GM21825 (cell line): ENCODE measurements around the gene SRRM3.
"Not testable (repeated sequence)": the region's sequence is repeated elsewhere in the genome, so short reads cannot be mapped to it uniquely, and the experiment has no call there.

Source experiments
- ATAC-seq: cut with Tn5 transposase; IDR thresholded peaks from one replicate; pipeline ENCODE4 v1.9.1; 2021; ENCODE audit warnings: mild to moderate bottlenecking, moderate library complexity; ENCODE audit not compliant: unreplicated experiment

The SRRM3 gene

DNA sequence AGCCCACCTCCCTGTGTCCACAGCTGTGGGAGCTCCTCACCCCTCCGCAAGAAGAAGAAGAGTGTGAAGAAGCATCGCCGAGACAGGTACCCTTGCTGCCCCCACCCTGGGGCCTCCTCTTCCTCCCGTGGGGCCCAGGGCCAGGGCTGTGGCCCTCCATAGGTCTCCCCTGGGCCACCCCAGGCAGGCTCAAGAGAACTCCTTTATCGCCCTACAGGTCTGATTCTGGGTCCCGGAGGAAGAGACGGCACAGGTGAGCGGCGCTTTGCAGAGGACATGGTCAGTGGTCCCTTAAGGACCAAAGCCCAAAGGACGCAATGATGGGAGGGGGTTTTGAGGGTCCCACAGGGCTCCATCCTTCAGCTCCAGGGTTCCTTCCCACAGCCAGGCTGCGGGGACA is 59.6 kb downstream of the SRRM3 start:
- ATAC-seq: no peak

DNA sequence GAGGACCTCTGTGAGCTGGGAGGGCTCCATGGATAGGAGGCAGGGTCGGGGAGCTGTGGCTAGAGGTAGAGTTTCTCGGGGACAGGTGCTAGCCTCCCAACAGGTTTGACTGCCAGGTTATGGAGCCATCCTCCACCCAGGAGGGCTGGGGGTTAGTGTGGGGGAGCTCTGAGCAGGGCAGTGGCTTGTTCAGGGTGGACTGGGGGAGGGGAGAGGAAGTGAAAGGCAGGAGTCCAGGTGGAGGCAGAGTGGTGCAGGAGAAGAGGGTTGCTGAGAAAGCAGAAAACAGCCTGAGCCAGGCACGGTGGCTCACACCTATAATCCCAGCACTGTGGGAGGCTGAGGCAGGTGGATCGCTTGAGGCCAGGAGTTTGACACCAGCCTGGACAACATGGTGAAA is 60.2 kb downstream of the SRRM3 start:
- no peak for ATAC-seq

DNA sequence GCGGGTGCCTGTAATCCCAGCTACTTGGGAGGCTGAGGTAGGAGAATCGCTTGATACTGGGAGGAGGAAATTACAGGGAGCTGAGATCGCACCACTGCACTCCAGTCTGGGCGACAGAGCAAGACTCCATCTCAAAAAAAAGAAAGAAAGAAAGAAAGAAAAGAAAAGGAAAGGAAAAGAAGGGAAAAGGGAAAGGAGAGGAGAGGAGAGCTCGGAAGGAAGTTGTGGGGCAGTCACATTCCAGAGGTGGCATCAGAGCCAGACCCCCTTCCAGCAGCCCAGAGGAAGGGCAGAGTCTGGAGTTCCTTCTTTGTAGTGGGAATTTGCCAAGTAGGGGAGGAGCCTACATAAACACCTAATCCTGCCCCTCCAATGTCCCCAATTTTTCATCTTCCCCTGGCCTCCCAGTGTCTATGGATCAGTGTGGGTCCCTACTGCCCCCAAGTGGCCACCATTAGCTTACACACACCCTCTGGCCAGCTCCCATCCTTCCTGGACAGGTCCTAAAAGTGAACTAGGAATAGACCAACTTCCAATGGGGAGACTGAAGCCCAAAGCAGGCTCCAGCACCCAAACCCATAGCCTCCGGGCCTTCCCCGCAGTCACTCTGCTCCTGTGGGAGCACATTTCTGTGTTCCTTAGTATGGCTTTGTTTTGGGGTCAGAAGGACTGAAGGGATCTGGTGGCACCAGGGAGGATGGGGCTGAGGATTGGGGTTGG is 61.1 kb downstream of the SRRM3 start:
- no peak for ATAC-seq

DNA sequence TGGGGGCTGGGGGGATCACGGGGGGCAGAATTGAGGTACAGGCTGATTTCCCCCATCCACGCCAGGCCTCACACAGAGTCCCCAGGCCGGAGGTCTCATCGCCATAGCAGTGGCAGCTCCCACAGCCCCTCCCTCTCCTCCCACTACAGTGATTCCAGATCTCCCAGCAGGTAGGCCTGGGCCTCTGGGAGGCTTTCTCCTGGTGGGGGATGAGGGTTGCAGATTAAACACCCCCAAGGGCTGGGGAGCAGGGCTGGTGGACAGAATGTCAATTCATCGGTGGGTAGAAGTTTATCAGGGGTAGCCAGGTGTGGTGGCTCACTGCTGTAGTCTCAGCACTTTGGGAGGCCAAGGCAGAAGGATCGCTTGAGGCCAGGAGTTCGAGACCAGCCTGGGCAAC is 63.6 kb downstream of the SRRM3 start:
- ATAC-seq: no peak

DNA sequence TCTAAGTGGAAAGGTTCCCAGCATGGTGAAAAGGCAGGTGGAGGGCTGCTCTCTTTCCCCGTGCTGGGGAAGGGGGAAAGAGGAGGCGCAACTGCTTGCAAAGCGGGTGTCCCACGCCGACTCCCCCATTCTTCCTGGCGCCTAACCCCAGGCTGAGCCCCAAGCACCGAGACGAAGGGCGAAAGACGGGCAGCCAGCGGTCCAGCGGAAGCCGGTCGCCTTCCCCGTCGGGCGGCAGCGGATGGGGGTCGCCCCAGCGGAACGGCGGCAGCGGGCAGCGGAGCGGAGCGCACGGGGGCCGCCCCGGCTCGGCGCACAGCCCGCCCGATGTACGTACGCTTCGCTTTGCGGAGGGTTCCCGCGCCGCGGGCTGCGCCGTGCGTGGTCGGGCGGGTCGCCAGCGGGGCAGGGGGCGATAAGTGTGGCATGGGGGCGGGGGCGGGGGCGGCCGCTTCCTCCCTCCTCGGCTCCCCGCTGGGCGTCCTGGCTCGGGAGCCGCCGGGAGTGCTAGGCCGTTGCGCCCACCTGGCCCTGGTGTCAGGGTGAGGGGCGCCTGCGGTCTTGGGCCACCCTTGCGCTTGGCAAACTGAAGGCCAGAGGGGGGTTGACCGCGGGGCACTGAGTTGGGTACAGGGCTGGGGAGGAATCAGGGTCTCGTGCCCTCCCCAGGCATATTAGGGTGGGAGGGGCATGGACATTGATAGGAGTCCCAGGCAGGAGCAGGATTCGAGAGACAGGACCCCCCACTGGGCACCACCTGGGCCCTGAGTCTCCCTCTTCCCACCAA is 65.6 kb downstream of the SRRM3 start:
- no peak for ATAC-seq

DNA sequence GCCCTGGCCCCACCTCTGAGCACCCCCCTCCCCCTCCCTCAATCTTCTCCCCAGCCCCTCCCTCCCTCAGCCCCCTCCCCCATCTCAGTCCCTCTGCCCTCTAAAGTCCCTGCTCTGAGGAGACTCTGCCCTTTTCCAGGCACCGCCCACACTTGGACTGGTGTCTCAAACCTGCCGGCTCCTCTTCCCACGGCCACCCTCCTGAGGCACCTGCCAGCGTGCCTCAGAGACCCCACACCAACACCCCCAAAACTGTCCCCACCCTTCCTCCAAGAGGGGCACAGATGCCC is 66.1 kb downstream of the SRRM3 start:
- ATAC-seq: no peak

DNA sequence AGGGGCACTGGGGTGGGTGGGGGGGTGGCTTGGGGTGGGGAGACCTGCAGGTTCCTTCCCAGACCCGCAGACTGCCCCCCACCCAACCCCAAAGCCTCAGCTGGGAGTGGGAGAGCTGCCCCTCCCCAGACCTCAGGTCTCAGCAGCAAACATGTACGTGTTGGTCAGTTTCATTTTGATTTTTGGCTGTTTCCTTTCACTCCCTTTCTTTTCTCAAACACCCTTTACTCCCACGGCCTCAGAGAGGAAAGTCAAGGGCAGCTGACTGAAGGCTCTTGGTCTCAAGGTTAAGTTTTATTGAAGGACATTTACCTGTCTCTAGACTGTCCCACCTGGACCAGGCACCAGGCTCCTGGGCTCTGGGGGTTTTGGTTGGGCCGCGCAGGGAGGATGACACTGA is 66.7 kb downstream of the SRRM3 start:
- no peak for ATAC-seq

DNA sequence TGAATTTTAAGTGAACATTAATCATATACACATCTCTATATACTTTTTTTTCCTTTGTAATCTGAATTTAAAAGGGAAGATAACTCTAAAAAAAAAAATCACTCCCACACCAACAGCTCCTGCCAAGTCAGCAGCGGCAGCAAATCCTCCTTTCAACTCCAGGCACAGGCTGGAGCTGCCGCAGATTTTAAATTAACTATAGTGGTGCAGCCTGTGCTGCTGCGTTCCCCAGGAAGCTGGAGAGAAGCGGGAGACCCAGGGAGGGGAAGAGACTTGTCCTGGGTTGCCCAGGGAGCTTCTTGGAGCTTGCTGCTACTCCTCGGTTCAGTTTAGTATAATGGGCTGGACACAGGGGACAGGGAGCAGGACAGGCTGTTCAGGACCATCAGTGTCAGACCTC is 68.2 kb downstream of the SRRM3 start:
- no peak for ATAC-seq

DNA sequence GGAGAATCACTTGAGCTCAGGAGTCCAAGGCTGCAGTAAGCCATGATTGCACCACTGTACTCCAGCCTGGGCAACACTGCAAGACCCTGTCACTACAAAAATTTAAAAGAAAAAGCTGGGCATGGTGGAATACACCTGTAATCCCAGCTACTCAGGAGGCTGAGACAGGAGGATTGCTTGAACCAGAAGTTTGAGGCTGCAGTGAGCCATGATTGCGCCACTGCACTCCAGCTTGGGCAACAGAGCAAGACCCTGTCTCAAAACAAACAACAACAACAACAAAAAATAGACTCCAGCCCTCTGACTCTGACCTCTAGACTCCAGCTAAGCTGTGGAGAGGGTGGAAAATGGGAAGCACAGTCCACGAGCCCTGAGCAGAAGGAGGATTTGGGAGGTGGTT is 69.7 kb downstream of the SRRM3 start:
- not testable (repeated sequence) for ATAC-seq

DNA sequence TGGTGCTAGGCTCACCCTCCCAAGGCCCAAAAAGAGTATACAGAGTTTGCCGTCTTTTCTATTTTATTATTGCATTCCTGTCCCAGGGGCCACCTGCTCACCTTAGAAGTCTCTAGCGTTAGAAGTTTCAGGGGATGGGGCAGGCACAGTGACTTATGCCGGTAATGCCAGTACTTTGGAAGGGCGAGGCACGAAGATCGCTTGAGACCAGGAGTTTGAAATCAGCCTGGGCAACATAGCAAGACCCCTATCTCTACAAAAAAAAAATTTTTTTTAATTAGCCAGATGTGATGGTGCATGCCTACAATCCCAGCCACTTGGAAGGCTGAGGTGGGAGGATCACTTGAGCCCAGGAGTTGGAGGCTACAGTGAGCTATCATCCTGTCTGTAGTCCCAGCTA is 70.4 kb downstream of the SRRM3 start:
- no peak for ATAC-seq

DNA sequence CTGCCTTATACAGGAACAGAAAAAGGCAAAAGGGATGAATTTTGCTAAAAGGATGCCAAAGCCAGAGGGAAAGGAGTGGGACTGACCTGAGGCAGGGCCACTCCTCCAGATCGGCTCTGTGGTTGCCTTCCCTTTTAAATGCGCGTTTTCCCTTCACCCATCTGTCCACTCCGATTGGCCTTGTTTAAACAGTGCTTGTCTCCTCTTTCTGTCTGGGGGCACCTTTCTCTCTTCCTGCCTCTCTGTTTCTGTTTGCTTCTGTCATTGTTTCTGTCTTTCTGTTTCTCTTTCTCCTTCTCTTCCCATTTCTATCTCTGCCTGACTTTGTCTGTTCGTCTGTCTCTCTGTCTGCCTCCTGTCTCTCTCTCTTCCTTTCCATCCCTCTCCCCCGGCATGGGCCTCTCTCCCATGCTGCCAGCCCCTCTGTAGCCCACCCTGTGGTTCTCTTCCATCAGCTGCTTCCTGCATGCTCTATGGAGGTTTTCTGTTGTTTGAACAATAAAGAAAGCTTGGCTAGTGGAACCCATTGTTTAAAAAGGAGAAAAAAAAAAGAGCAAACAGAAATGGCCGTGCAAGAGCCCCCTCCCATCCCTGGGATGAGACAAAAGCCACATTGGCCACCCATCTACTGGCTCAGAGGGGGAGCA is 71.3 kb downstream of the SRRM3 start:
- no peak for ATAC-seq

DNA sequence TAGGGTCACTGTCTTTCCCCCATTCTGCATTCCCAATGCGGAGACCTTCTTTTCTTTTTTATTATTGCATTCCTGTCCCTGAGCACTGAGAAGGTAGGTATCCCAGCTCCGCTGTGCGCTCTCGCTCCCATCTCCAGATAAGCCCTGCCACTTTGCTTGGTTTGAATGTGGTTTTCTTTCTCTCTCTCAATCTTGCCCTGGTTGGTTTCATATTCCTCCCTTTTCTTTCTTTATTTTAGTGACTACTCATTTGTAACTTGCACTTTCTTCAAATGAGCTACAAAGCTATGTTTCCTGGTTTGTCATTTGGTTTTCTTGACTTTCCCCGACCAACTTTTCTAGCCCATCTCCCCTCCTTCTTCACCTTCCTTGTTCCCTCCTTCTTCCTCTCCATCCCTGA is 71.8 kb downstream of the SRRM3 start:
- no peak for ATAC-seq

DNA sequence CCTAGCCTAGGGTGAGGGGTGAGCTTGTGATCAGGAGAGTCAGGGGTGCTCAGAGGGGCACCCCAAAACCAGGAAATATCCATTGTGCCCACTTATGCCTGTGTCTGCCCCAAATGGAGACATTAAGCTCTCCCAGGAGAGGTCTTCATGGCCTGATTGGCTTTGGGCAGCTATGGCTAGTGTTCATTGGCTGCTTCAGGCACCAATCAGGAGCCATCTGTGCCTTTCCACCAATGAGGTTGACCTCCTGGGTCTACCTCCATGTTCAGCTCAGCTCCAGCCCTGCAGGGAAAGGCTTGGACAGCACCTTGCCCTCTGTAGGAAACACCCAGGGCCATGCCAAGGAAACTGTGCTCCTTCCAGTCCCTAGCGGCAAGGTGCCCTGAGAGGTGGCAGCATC is 76.8 kb downstream of the SRRM3 start:
- ATAC-seq: no peak

DNA sequence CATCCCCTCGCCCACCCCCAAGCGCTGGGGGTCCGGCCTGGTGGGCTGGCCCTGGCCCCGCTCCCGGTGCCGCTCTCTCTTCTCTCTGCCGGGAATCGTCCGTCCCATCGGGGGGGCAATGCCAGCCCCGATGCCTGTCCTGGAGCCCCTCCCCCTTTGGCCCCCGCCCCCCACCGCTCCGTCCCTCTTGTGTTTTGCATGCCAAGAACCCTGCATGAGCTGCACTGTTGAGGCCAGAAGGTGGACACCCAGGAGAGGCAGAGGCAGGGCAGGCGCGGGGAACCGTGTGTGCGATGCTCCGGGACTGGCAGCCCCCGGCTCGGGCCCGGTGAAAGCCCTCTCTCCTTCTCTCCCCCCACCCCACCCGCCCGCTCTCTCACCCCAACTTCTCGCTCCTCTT is 78.7 kb downstream of the SRRM3 start:
- no peak for ATAC-seq

DNA sequence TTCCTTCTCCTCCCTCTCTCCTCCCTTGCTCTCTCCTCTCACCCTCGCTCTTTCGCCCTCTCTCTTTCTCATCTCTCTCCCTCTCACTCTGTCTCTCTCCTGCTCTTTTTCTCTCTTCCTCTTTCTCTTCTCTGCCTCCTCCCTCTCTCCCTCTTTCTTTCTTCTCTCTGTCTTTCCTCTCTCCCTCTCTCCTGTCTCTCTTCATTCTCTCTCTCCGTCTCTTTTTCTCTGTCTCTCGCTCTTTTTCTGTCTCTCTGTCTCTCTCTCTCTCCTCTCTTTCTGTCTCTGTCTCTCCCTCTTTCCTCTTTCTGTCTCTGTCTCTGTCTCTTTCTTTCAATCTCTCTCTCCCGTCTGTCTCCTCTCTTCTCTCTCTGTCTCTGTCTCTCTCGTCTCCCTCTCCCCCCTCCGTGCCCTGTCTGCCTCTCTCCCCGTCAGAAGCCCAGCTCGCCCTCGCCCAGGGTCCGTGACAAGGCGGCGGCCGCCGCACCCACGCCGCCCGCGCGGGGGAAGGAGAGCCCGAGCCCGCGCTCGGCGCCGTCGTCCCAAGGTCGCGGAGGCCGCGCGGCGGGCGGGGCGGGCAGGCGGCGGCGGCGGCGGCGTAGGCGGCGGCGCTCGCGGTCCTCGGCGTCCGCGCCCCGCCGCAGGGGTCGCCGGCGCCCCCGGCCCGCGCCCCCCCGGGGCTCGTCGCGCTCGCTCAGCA is 79.5 kb downstream of the SRRM3 start:
- no peak for ATAC-seq

DNA sequence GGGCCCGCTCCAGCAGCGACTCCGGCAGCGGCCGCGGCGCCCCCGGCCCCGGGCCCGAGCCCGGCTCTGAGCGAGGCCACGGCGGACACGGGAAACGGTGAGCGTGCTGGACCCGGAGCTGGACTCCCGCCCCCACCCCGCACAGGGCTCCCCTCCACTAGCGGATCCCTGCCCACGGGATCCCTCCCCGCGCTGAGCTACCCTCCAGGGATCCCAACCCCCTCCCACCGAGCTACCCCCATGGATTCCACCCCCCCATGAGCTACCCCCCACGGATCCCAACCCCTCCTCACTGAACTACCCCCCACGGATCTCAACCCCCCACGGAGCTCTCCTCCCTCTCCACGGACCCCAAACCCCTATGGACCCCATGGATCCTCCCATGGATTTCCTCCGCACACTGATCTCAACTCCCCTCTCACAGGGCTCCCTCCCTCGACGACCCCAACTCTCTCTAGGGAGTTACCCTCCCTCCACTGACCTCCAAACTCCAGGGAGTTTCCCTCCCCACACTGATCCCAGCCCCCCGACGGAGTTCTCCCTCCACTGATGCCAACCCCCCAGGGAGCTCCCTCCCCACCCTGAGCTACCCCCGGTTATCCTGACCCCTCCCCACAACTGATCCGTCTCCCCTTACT is 80.1 kb downstream of the SRRM3 start:
- no peak for ATAC-seq

DNA sequence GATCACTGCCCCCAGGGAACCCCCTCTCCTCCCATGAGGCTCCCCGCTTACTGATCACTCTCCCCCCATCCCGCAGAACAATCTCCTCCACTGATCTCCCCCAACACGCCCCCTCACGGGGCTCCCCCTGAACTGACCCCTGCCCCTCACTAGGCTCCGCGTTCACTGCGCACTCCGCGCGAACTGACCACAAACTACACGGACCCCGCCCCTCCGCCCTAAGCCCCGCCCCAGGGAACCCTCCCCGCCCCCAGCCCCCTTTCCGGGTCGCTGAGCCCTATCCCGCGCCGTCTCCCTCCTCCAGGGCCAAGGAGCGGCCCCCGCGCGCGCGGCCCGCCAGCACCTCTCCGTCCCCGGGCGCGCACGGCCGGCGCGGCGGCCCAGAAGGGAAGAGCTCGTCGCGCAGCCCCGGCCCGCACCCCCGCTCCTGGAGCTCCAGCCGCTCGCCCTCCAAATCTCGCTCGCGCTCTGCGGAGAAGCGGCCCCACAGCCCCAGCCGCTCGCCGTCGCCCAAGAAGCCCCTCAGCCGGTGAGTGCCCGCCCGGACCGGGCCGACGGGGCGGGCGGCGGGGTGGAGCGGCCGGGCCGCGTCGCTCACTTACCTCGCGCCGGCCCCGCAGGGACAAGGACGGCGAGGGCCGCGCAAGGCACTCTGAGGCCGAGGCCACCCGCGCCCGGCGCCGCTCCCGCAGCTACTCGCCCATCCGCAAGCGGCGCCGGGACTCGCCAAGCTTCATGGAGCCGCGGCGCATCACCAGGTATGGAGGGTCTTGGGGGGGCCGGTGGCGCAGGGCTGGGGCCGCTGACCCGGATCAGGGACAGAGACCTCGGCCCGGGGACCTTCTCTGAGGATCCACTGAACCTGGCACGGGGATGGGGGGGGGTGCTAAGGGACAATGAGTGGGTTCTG is 80.9 kb downstream of the SRRM3 start:
- ATAC-seq: no peak

DNA sequence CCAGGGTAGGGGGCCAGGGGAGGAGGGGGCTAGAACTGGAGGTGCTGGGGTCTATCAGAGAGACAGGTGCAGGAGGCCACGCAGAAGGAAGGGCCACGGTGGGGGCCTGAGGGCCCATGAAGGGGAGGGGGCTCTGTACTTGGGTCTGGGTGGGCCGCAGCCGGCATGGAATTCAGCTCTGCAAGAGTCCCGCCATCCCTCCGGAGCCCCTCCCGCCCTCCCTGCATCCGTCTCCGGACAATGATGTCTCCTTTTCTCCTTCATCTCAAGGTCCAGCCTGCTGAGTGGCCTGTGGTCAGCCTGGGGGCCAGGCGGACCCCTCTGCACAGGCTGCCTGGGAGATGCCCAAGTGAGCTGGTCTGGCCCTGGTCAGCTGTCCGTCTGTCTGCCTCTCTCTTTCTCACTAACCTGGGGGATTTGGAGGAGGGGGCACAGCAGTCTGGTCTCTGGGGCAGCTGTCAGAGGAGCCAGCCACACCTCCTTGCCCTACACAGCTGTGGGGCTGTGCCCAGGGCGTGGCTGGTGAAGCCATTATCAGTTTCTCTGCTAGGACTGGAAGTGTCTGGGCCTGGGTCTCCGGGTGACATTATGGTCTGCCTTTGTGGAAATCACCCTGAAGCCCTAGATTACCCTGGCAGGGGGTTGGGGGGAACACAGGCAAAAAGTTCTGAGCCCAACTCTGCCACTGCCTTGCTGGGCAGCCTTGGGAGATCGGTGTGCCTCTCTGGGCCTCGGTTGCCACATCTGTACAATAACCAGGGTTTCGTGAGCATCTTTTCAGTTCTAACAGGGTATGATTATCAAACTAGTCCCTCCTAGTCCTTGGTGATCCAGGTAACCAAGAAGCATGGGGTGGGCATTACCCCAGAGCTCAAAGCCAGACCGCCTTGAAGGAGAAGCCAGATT is 81.8 kb downstream of the SRRM3 start:
- ATAC-seq: no peak
